ENCODE measurements around the gene MCM3AP. TPM values are rescaled to one million over a fixed set of nuclear protein-coding genes. Genes with fewer than 3 reads are reported as not detected.
A peak's percentile ranks its signal among the peaks of the same experiment; 100 is the strongest.

MCM3AP gene
- total RNA-seq, 1 donor from 2014 or later = 62.9 TPM

- peak; percentile 98 for ATAC-seq
Measured at GRCh38 chr21:46285761-46286647, 593 bp upstream of the MCM3AP start, which contains the start of gene YBEY. TSS of gene YBEY (plus strand) at chr21:46286342. CDS start at chr21:46286914, 572 bp downstream.

GRCh38 chr21:46284733-46285132 lies 678 bp downstream of the MCM3AP start:
- ATAC-seq (no peak), DNase-seq (no peak)
- intact Hi-C loops (cut with micrococcal nuclease) = no loop called here

More at GRCh38 chr21:46285761-46286647, 593 bp upstream of the MCM3AP start, which contains the start of gene YBEY:
- intact Hi-C loops (cut with micrococcal nuclease) = no loop called here
- DNase-seq = peak; percentile 93

- intact Hi-C loops (cut with micrococcal nuclease) = no loop called here
- ATAC-seq (no peak), DNase-seq (no peak)
Measured at GRCh38 chr21:46284077-46284644, 1.2 kb downstream of the MCM3AP start.

DNA sequence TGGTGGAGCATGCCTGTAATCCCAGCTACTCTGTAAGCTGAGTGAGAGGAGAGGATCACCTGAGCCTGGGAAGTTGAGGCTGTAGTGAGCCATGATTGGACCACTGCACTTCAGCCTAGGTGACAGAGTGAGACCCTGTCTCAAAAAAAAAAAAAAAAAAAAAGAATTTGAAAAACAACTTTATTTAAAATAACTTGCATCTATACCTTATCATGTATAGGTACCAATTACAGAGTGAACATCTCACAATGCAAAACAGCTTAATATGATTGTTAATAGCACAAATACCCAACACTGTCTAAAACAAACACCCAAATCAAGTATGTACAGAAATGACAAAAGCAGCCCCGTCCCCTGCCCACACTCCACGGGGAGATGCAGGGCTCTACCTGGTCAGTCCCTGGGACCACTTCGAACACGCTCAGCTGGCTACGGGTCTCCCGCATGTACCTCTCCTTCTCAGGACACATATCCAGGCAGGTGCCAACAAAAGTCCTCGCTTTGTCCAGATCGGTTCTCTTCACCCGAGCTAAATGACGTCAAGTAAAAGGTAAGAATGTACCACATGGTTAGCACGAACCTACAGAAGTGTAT lies 10.5 kb downstream of the MCM3AP start:
- ATAC-seq (no peak), DNase-seq (no peak)
- intact Hi-C loops (cut with micrococcal nuclease) = no loop called here

DNA sequence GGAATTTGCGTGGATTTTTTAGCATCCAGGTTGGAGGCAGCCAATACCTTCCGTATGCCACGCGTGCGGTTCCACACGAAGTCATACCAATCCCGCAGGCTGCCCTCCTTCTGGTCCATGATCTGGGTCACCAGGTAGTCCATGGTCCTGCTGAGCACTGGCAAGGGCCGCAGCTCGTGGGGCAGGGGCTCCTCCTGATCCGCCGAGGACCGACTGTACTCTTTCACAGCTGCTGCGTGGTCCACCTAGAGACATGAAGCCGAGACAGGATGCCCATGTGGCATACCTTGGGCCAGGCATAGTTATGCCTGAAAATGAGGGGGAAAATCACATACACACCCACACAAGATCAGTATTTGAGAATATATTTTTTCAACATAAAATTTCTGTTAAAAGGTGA lies 12.1 kb downstream of the MCM3AP start:
- ATAC-seq (no peak), DNase-seq (no peak)
- intact Hi-C loops (cut with micrococcal nuclease) = no loop called here

DNA sequence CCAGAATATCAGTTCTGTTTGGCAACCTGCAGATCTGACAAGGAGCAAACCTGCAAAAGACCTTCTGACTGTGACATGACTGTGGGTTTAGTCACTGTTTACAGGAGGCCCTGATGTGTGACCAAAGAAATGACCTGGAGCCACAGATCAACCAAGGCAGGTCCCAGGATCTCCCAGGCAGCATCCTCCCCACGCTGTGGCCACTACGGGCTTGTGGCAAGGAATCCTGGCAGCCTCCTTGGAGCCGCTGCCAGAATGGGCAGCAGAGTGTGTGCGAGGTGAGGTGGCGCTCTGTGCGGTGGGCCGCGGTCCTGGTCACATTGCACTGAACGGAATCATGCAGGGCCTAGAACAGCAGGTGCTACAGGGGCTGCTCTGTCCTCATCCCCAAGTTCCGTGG lies 15.9 kb downstream of the MCM3AP start:
- DNase-seq (no peak), ATAC-seq (no peak)
- intact Hi-C loops (cut with micrococcal nuclease) = no loop called here

DNA sequence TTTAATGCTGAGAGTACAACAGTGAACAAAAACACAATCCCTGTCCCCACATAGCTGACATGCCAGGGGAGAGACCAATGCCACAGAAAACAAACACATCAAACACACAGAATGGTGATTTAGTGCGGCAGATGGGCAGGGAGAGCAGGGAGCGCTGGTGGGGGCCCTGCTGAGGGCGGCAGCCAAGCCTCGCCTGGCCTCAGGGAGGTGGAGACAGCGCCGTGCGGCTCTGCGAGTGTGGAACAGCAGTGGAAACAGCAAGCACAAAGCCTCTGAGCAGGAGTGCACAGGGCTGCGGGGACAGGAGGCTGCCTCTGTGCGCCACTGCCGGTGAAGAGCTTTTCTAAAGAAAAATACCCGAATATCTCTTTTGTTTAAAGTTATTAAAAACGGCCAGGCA lies 17.0 kb downstream of the MCM3AP start:
- DNase-seq = no peak
- ATAC-seq = no peak
- intact Hi-C loops (cut with micrococcal nuclease) = no loop called here

GRCh38 chr21:46266946-46267345 lies 18.5 kb downstream of the MCM3AP start:
- intact Hi-C loops (cut with micrococcal nuclease) = no loop called here
- no peak for ATAC-seq
- no peak for DNase-seq

GRCh38 chr21:46265736-46266525 lies 19.5 kb downstream of the MCM3AP start:
- no peak for ATAC-seq
- intact Hi-C loops (cut with micrococcal nuclease) = no loop called here
- no peak for DNase-seq

DNA sequence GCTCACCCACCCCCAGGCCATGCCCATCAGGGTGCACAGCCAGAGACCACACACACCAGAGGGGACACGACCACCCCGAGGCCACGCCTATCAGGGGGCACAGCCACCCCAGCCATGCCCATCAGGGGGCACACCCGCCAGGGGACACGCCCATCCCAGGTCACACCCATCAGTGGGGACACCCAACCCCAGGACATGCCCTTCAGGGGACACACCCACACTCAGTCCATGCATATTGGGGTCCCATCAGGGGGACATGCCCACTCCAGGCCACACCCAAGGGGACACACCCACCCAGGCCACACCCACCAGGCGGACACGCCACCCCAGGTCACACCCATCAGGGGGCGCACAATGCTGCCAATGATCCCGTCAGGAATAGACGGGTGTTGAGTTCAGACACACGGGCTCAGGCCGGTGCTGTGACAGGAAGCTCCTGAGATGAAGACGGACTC lies 20.7 kb downstream of the MCM3AP start:
- ATAC-seq = peak; percentile 12
- no peak for DNase-seq
- intact Hi-C loops (cut with micrococcal nuclease) = no loop called here

- DNase-seq (no peak), ATAC-seq (peak; percentile 8)
- intact Hi-C loops (cut with micrococcal nuclease) = no loop called here
Measured at GRCh38 chr21:46264046-46264689, 21.2 kb downstream of the MCM3AP start.

- ATAC-seq (peak; percentile 89), DNase-seq (peak; percentile 85)
- intact Hi-C loops (cut with micrococcal nuclease) = no loop called here
Measured at GRCh38 chr21:46256501-46256994, 28.9 kb downstream of the MCM3AP start.

DNA sequence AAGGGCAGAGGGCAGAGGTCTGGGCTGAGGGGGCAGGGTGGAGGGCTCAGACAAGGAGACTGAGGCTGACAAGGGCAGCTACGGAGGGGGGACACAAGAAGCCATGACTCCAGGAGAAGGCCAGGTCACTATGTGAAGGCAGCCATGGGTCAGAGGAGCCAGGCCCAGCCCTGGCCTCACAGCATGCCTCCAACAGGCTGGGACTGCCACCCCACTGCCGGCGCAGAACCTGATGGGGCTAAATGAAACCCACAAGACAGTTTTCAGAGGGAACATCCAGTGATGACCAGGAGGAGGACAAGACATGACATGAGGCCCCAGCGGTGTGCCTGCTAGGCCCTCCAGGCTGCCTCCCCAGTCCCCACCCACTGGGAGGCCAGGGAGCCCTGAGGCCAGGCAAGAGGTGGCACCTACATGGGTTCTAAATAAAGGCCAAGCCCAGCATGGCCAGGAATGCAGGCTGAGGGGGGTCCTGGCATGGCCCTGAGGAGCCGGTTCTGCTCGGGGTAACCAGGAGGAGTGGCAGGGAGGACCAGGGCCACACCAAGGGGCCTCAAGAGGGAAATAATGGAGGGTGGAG lies 29.6 kb downstream of the MCM3AP start:
- ATAC-seq (no peak), DNase-seq (no peak)
- intact Hi-C loops (cut with micrococcal nuclease) = no loop called here

- DNase-seq (no peak), ATAC-seq (peak; percentile 2)
- intact Hi-C loops (cut with micrococcal nuclease) = no loop called here
Measured at GRCh38 chr21:46255166-46255565, 30.2 kb downstream of the MCM3AP start.

GRCh38 chr21:46254208-46254975 lies 31.0 kb downstream of the MCM3AP start:
- intact Hi-C loops (cut with micrococcal nuclease) = no loop called here
- DNase-seq = no peak

DNA sequence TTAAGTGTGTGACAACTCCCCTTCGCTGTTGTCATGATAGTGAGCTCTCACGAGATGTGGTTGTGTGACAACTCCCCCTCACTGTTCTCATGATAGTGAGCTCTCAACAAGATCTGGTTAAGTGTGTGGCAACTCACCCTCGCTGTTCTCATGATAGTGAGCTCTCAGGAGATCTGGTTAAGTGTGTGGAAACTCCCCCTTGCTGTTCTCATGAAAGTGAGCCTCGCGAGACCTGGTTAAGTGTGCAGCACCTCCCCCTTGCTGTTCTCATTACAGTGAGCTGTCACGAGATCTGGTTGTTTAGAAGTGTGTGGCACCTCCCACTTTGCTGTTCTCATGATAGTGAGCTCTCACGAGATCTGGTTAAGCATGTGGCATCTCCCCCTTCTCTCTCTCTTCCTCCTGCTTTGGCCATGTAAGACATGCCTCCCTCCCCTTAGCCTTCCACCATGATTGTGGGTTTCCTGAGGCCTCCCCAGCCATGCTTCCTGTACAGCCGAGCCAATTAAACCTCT lies 31.7 kb downstream of the MCM3AP start:
- no peak for DNase-seq
- intact Hi-C loops (cut with micrococcal nuclease) = no loop called here
- no peak for ATAC-seq

More at GRCh38 chr21:46254208-46254975, 31.0 kb downstream of the MCM3AP start:
- no peak for ATAC-seq

DNA sequence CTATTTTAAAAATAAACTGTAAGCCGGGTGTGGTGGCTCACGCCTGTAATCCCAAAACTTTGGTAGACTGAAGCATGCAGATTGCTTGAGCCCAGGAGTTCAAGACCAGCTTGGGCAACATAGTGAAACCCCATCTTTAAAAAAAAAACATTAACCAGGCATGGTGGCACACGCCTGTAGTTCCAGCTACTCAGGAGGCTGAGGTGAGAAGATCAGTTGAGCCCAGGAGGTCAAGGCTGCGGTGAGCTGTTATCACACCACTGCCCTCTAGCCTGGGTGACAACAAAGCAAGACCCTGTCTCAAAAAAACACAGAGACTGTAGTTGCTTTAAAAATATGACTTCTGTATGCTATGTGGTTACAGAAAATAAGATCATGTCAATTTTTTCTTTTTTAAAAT lies 32.6 kb downstream of the MCM3AP start:
- intact Hi-C loops (cut with micrococcal nuclease) = no loop called here
- DNase-seq = no peak
- ATAC-seq = no peak
